Fibroblast of the aortic adventitia (primary cell): ENCODE data around the gene IGSF5. TPM values are rescaled to one million over a fixed set of nuclear protein-coding genes. Genes with fewer than 3 reads are reported as not detected.
A peak's percentile ranks its signal among the peaks of the same experiment; 100 is the strongest.
"Not testable (repeated sequence)": the region's sequence is repeated elsewhere in the genome, so short reads cannot be mapped to it uniquely, and the experiment has no call there.

Experiments
- DNase-seq: peaks from one replicate; pipeline ENCODE4 v3.0.0-alpha.2; 2010; ENCODE audit warnings: low read depth
- H3K4me3 ChIP-seq: 2 replicates; pipeline ENCODE4 v1.5.1; 2011; ENCODE audit warnings: low read depth, mild to moderate bottlenecking, control low read depth, low read length, moderate library complexity
- CTCF ChIP-seq: IDR thresholded peaks from 2 replicates; pipeline ENCODE4 v1.5.1; 2011; ENCODE audit warnings: mild to moderate bottlenecking, low read length, control low read depth, inconsistent platforms; ENCODE audit not compliant: insufficient read depth
- total RNA-seq: library from RNA; depleted of rRNA; stranded (reverse); fragments of >200 nt; gene quantifications from 2 replicates; pipeline ENCODE4 v1.2.3, GENCODE V29; 2012; ENCODE audit warnings: low replicate concordance

IGSF5 gene
- 0.09 TPM in 1 of 2 replicates, not detected in the other for total RNA-seq

DNA sequence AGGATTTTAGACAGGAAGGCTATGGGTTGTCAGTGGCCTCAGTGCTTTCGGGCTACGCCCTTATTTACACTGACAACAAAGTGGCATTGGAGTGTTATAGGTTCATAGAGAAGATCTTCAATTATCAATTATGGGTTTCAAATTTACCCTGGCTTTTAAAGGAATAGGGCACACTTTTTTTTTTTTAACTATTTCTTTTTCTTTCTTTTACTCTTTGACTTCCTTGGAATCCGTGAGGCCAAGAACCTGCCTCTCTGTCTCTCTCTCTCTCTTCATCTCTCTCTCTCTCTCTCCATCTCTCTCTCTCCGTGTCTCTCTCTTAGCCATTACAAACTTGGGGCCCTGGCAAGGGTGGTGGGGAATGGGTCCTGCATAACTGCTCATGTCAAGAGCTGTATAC, at the start of gene IGSF5:
TSS of gene IGSF5 (plus strand) at position 301 of the 400 bp plus-strand sequence. CDS start 327 bp downstream, outside the sequence.
- not testable (repeated sequence) for H3K4me3 ChIP-seq, DNase-seq

DNA sequence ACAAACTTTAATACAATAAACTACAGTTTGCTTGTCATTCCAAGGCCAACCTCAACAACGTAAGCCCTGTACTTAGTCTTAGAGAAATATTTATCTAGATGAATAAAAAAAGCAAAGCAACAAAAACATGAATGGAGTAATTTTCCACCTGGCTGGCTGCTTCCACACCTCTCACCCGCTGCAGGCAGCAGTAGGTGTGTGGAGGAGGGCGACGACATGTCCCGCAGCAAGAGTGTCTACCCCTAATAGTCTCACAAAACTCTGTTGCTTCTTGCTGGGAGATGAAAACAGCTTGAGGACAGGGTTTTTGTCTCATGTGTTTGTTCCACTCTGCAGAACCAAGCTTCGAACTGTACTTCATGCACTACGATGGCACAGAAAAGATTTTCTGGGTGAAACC, 48.8 kb upstream of the IGSF5 start:
- DNase-seq, result no peak
- TF ChIP-seq CTCF, result no peak
- no peak overlapping the region for H3K4me3 ChIP-seq

DNA sequence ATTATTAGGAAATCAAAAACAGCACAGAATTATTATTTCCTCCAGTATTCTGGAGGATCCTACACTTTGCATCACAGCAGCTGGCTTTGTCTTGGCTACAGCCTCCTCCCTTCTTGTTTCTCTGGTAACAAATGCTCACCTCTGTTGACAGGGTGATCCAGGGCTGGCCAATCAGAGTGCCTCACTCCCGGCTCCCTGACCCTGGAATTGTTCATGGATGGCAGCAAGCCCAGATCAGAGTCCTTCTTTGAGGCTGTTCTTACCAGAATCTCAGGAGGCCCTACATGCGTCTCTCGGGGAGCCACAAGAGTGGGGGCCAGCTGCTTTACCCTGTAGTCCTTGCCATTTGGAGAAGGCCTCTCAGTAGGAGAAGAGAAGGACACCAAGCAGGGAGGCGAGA, 48.4 kb upstream of the IGSF5 start:
- no peak for TF ChIP-seq CTCF
- no peak for DNase-seq
- no peak overlapping the region for H3K4me3 ChIP-seq

DNA sequence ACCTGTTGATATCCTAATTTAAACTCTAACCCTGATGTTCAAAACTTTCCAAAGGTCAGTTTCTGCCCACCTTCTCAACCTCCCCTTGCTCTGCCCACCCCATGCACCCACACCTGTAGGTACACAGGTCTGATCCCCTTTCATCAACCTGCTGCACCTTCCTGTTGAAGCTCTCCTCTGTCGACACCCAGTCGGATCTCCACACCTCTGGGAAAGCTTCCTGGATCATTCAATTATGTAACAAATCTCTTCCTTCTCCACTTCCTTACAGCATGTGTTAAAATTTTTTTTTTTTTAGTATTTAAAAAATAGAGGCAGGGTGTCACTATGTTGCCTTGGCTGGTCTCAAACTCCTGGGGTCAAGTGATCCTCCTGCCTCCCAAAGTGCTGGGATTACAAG, 44.7 kb upstream of the IGSF5 start:
- H3K4me3 ChIP-seq, result no peak overlapping the region
- no peak for DNase-seq
- no peak for TF ChIP-seq CTCF

DNA sequence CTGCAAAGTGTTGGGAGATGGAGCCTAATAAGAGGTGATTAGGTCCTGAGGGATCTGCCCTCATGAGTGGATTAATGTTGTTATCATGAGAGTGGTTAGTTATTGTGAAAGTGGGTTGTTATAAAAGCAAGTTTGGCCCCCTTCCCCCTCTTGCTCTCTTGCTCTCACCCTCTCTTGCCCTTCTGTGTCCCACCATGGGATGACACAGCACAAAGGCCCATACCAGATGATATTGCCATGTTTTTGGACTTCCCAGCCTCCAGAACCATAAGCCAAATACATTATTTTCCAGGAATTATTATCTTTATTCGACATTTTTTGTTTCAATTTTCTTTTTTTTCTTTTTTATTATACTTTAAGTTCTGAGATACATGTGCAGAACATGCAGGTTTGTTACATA, 41.4 kb upstream of the IGSF5 start:
- DNase-seq, result no peak
- no peak for TF ChIP-seq CTCF
- H3K4me3 ChIP-seq, result no peak overlapping the region

GRCh38 chr21:39705849-39706248, 39.1 kb upstream of the IGSF5 start:
- DNase-seq, result peak; percentile 19
- no peak overlapping the region for H3K4me3 ChIP-seq
- no peak for TF ChIP-seq CTCF

GRCh38 chr21:39707316-39707715, 37.7 kb upstream of the IGSF5 start:
- DNase-seq, result no peak
- no peak for TF ChIP-seq CTCF
- H3K4me3 ChIP-seq, result no peak overlapping the region
